ACHN (cell line): ENCODE data around the gene LMAN1L.

Experiments used
- DNase-seq: peaks from one replicate; pipeline ENCODE4 v3.0.0-alpha.2; 2015
- in situ Hi-C: cut with HindIII; loops from 2 replicates; pipeline ENCODE4 v1.10.0; 2017; ENCODE audit warnings: low sequenced_read_pairs, low pct_ligation_motif_present, low pct_unique_long_range_greater_than_20kb

The LMAN1L gene

DNA sequence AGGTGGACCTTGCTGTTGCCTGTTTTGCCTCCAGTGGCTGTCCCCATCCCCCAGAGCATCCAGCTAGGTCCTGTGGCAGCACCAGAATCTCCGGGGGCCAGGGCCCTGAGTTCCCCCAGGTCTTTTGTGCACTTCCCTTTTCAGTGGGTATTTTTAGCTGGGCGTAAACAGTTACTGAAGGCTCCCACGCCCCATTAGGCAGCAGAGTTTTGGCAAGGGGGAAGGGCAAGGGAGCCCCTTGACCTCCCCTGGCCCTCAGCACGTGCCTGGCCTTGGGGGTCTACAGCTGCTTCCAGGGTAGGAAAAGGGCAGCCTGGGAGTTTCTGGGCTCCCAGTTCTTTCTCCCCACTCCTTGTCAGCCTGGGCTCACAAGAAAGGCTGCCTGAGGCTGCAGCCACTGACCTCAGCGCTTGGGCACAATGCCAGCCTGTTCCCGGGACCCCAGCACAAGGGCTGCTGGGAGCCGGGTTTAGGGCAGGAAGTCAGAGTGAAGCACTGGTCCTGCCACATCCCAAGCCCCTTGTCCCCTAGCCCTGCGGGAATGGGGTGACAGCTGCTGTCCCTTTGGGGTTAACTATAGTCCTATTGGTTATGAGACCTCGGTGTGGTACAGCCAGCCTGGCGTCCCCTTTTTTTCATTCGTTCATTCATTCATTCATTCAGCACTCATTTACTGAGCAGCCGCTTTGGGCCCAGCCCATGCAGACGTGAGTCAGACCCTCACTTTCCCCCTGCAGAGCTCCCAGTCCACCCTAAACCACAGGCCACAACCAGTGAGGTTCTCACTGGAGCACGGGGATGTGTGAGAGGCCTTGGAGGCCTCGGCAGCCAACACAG lies 22.3 kb upstream of the LMAN1L start:
- in situ Hi-C loops, result no loop called here
- peak; percentile 84 for DNase-seq

DNA sequence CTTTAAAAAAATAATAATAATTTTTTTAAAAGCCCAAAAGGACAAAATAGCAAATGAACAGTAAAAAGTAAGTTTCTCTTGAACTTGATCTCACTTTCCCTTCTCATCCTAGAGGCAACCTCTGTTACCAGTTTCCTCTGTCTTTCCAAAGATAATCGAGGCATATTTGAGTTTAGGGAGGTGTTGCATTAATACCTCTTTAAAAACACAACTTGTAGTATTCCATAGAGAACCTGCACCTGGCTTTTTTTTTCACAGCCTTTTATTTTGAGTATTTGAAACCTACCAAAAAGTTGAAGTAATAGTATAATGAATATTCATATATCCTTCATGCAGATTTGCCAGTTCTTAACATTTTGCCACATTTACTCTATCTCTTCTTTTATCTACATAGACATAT lies 21.6 kb upstream of the LMAN1L start:
- no peak for DNase-seq
- in situ Hi-C loops, result no loop called here

DNA sequence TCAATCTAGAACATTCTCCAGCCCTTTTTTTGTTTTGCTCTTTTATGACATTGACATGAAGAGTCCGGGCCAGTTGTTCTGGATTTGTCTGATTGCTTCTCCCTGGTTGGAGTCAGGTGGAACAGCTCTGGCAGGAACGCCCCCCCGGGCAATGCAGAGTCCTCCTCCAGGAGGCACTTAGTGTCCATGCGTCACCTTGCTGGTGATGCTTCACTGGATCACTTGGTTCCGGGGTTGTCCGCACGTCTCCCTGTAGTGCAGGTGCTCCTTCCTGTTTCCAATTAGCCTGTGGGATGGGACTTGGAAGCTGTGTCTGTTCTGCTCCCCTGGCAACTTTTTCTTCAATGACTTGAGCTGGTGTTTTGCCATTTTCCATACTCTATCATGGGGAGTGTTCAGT lies 21.0 kb upstream of the LMAN1L start:
- DNase-seq, result no peak
- in situ Hi-C loops, result no loop called here

DNA sequence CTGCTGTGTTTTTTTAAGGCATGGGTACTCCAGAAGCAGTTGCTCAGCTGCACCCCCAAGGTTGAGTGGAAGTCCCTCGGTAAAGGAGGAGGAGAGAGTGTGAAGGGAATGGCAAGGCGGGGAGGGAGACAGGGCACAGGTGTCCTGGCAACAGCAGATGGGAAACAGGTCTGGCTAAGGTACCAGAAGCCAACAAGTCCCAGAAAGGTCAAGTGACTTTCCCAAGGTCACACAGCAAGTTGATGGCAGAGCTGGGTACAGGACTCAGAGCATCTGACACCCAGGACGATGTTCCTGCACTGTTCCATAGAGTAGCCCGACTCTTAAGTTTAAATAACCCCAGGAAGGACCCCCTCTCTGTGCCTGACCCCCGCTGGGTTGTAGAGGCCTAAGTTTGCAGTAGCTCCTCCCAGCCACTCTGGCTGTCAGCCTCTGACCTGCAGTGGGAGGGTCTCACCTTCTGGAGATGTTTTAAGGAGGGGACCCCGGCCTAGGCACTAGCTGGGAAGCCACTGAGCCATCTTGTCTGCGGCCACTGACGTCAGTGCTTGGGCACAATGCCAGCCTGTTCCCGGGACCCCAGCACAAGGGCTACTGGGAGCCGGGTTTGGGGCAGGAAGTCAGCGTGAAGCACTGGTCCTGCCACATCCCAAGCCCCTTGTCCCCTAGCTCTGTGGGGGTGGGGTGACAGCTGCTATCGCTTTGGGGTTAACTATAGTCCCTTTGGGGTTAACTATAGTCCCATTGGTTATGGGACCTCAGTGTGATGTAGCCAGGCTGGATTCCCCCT lies 20.2 kb upstream of the LMAN1L start:
- in situ Hi-C loops, result no loop called here
- no peak for DNase-seq

DNA sequence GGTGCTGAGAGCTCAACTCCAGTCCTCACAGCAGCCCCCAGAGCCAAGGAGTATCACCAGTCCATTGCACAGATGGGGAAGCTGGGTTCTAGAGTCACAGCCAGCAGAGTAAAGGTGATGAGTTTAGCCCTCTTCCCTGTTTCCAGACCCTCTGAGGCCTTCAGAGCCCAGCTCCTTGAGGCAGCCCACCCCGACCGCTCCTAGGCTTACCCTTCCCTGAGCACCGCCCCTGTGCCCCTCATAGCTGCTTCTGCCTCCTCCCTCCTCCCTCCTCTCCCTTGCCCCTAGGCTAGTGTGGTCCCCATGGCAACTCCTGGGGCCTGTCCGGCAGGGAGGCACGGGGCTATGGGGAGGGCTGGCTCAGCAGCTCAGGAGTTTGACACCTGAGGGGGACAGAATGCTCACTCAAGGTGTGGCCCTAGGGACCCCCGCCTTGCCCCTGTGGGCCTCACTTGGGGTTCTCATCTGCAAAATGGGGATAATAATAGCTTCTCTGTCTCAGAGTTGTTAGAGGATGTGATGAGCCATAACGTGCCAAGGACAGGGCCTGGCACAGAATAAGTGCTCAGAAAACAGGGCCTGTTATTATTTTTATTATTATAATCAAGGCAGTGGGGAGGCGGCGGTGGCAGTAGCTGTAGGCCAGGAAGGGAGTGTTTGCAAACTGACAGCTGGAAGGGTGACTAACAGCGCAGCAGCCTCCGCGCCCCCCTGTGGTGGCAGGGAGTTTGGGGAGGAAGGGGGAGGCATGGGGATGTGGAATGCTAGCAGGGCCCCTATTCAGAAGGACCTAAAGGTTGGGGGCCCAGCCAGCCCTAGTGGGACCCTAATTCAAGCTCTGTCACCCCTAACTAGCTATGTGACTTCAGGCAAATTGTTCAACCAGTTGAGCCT lies 19.3 kb upstream of the LMAN1L start:
- in situ Hi-C loops, result no loop called here
- DNase-seq, result no peak

DNA sequence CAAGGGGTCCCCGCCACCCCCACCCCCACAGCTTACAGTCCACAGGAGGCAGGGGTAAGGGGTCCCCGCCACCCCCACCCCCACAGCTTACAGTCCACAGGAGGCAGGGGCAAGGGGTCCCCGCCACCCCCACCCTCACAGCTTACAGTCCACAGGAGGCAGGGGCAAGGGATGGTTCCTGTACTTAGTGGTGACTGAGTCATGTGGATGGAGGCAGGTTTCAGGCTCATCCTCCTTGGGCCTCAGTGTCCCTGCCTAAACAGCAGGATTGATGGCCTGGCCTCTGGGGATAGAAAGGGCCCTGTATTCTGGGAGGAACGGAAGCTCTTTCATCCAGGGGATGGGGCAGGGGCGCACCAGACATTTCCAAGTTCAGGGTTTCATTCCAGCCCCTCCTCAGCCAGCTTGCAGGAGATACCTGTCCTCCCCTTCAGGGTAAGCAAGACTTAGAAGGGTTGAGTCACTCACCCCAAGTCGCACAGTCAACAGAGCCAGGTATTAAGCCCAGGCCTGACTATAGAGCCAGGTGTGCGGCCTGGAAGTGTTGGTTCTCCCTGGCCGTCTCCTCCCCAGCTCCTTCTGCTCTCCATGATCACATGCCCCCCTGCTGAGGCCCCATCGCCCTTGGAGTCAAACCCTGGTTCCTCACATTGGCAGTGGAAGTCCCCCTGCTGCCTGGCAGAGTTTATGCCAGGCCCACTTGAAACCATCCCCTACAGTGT lies 18.2 kb upstream of the LMAN1L start:
- no peak for DNase-seq
- in situ Hi-C loops, result no loop called here

DNA sequence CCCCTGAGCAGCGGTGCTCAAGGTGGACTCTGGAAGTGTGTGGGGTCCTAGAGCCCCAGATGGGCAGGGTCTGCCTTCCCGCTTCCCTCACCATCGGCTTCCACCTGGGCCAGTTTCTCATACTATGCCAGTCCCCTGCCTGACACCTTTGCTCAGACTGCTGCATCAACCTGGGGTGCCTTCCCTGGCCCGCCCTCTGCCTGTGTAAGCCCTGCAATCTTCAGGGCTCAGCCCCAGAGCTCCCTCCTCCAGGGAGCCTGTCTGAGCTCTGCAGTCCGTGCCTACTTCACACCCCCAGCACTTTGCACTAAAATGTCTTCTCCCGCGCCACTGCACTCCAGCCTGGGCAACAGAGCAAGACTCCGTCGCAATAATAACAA lies 17.7 kb upstream of the LMAN1L start:
- DNase-seq, result no peak
- in situ Hi-C loops, result no loop called here

DNA sequence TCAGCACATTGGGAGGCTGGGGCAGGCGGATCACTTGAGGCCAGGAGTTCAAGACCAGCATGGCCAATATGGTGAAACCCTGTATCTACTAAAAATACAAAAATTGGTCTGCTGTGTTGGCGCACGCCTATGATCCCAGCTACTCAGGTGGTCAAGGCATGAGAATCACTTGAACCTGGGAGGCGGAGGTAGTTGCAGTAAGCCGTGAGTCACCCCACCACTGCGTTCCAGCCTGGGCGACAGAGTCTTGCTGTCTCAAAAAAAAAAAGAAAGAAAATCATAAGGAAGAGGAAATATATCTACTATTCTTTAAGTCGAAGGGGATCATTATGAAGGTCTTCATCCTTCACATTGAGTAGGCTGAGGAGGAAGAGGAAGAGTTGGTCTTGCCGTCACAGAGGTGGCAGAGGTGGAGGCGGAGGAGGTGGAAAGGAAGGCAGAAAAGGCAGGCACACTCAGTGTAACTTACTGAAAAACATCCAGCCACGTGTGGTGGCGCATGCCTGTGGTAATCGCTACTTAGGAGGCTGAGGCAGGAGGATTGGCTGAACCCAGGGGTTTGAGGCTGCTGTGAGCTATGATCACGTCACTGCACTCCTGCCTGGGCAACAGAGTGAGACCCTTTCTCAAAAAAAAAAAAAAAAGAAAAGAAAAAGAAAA lies 16.5 kb upstream of the LMAN1L start:
- in situ Hi-C loops, result no loop called here
- no peak for DNase-seq

DNA sequence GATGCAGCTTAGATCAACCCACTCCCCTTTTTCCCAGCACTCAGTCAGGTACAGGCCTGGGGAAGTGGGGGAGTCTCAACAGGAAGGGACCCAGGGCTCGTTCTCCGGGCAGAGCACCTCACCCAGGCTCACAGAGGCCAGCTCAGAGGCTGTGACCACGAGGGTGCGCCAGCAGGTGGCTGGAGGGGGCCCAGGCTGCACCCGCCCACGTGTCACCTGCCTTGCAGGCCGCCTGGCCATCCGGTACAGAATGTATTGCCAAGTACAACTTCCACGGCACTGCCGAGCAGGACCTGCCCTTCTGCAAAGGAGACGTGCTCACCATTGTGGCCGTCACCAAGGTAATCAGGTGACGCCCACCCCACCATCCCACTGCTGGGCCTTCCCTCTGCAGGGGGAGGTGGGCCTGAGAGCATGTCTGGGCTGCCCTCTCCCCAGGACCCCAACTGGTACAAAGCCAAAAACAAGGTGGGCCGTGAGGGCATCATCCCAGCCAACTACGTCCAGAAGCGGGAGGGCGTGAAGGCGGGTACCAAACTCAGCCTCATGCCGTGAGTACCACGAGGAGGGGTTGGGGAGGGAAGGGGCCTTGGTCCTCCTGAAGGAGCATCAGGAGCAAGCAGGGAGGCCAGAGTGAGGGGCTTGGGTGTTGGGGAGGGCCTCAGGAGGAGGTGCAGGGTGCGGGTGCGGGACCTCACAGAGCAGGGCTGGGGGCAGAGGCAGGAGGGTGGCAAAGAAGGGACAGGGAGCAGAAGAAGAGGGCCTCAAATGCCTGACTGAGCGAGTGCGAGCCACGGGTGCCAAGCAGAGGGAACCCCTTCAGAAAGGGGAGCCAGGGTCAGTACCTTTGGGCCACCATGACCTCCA lies 14.0 kb upstream of the LMAN1L start:
- in situ Hi-C loops, result no loop called here
- no peak for DNase-seq

DNA sequence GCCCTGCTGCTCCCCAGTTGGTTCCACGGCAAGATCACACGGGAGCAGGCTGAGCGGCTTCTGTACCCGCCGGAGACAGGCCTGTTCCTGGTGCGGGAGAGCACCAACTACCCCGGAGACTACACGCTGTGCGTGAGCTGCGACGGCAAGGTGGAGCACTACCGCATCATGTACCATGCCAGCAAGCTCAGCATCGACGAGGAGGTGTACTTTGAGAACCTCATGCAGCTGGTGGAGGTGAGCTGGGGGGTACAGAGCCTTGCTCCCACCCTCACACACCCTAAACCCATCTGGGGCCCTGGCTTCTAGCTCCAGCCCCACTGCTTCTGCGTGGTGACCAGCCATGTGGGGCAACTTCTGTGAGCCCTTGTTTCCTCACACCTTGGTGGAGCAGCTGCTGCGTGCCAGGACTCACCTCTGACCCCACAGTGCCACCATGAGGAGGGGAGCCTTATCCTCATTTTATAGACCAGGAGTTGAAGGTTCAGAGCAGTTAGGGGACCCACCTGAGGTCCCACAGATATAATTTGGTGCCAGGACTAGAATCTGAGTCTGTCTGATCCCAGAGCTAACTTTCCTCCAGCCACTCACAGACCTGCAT lies 13.3 kb upstream of the LMAN1L start:
- in situ Hi-C loops, result no loop called here

DNA sequence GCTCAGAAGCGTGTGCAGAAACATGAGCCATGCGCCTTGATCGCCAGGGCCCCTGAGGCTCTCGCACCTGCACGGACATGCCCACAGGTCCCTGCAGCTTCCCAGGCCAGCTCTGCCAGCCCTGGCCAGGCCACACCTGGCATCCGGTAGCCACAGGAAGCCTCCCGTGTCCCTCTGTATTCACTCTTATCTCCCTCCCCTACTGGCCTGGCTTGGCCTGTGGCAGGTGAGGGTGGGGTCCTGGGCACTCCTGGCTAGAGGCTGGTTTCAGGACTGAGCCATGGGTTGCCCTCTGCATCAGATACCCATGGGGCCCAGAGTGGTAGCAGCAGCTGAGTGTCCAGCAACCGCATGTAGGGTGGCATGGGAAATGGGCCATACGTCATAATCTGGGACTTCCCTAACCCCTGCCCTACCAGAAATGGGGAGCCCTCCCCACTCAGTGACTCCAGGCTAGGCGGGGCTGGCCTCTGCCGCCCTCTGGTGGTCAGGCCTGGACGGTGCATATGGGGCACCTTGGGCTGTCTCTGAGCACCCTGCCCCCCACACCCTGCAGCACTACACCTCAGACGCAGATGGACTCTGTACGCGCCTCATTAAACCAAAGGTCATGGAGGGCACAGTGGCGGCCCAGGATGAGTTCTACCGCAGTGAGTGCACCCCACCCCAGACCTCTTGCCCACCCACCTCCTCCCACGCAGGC lies 12.6 kb upstream of the LMAN1L start:
- DNase-seq, result peak; percentile 71
- in situ Hi-C loops, result no loop called here

More for the DNA sequence above, 13.3 kb upstream of the LMAN1L start:
- no peak for DNase-seq

DNA sequence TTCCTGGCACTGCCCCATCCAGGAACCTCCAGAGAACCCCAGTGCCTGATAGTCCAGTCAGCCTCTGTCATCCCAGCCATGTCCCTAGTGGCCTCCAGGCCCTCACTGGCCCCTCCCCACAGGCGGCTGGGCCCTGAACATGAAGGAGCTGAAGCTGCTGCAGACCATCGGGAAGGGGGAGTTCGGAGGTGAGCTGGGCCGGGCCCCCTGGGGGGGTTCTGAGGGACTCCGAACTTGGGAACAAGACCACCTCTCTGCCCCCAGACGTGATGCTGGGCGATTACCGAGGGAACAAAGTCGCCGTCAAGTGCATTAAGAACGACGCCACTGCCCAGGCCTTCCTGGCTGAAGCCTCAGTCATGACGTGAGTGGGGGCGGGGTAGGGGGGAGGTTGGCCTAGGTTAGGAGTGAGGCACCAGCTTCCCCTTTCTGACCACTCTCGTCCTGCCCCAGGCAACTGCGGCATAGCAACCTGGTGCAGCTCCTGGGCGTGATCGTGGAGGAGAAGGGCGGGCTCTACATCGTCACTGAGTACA lies 12.0 kb upstream of the LMAN1L start:
- no peak for DNase-seq
- in situ Hi-C loops, result no loop called here

DNA sequence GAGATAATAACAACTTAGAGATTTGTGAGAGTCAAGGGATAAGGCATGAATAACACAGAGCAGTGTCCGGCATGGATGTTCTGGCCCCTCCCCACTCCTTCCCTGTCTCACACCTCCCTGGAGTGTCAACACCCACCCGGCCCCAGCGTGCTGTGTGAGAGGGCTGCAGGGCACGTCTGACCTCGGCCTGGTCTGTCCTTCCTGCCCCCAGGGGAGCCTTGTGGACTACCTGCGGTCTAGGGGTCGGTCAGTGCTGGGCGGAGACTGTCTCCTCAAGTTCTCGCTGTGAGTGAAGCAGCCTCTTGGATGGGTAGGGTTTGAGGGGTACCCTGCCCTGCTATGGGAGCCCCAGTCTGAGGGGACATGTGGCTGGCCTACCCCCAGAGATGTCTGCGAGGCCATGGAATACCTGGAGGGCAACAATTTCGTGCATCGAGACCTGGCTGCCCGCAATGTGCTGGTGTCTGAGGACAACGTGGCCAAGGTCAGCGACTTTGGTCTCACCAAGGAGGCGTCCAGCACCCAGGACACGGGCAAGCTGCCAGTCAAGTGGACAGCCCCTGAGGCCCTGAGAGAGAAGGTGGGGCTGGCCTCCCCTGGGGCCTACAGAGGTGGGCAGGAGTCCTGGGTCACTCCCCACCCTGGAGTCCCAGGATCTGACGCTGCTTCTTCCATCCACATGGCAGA lies 11.2 kb upstream of the LMAN1L start:
- in situ Hi-C loops, result no loop called here
- DNase-seq, result no peak

DNA sequence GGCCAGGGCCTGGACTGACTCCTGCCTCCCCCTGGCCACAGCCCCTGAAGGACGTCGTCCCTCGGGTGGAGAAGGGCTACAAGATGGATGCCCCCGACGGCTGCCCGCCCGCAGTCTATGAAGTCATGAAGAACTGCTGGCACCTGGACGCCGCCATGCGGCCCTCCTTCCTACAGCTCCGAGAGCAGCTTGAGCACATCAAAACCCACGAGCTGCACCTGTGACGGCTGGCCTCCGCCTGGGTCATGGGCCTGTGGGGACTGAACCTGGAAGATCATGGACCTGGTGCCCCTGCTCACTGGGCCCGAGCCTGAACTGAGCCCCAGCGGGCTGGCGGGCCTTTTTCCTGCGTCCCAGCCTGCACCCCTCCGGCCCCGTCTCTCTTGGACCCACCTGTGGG lies 10.3 kb upstream of the LMAN1L start:
- DNase-seq, result no peak
- in situ Hi-C loops, result no loop called here

DNA sequence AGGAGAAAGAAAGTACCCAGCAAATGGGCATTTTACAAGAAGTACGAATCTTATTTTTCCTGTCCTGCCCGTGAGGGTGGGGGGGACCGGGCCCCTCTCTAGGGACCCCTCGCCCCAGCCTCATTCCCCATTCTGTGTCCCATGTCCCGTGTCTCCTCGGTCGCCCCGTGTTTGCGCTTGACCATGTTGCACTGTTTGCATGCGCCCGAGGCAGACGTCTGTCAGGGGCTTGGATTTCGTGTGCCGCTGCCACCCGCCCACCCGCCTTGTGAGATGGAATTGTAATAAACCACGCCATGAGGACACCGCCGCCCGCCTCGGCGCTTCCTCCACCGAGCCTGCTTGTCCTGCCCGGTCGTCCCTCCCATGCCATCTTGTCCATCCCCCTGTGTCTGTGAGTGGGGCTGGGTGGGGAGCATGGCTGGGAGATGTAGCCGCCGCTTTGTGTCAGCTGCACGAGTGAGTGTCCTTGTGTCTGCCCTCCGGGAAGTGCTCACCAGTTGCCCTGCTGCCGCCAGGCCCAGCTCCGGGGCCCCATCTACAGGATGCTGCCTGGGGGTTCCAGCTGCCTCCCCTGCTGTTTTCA lies 9.7 kb upstream of the LMAN1L start:
- DNase-seq, result no peak
- in situ Hi-C loops, result no loop called here
